K562 (cell line): ENCODE results near the gene AKR1C3. TPM values are rescaled to one million over a fixed set of nuclear protein-coding genes. Genes with fewer than 3 reads are reported as not detected.

Experiments used
- ATAC-seq: fragments of 200-7000 bp; cut with Tn5 transposase; 3 replicates; pipeline ENCODE4 v1.9.1; 2020; ENCODE audit warnings: moderate library complexity
- BruUV-seq: library from RNA; stranded (reverse); fragments of 400-500 nt; replicated peaks from 2 replicates; lab custom pipeline; 2021; lab: Mats Ljungman, UMichigan
- CTCF ChIA-PET: fragments of 300-600 bp; formaldehyde crosslinking; extraction: SDS; loops from one replicate; lab custom pipeline; 2021; ENCODE audit warnings: low intra/inter-chr PET ratio; lab: Yijun Ruan, JAX
- POLR2A ChIA-PET: fragments of 300-600, 350-650 bp; sonication (Branson Sonifier 250); formaldehyde crosslinking; extraction: SDS; loops from one replicate; lab custom pipeline; 2021; ENCODE audit warnings: antibody characterized with exemption, inconsistent platforms; lab: Yijun Ruan, JAX
- DNase-seq, 4 experiments: peaks; one replicate each; pipeline versions ENCODE4 v3.0.0 to v3.0.0-alpha.2; 2011 to 2018; ENCODE audit warnings: low spot score in 3 of 4, mixed read lengths in 3 of 4; ENCODE audit errors: extremely low read depth in 1 of 4
- FAIRE-seq: peaks from 2 replicates; lab custom pipeline; 2011; peaks lifted over from hg19 to GRCh38; lab: Jason Lieb, UNC
- H2AFZ ChIP-seq: 2 replicates; pipeline ENCODE4 v1.6.0; 2011; ENCODE audit warnings: low read depth, low read length, control low read depth, inconsistent platforms
- H3K27ac ChIP-seq: fragments of 200-600 bp; 3 replicates; pipeline ENCODE4 v1.8.0; 2011; ENCODE audit warnings: low read depth, mild to moderate bottlenecking, control low read depth, inconsistent platforms, low read length, moderate library complexity, mixed read lengths; ENCODE audit errors: extremely low read depth
- H3K27me3 ChIP-seq, 2 experiments: fragments of 300-600 bp in 1 of 2; 2 replicates in 1 of 2; 3 replicates in 1 of 2; pipeline versions ENCODE4 v1.6.0 to v1.8.0; 2011; ENCODE audit warnings: inconsistent platforms in 2 of 2, low read length in 2 of 2, mild to moderate bottlenecking in 1 of 2, mixed read lengths in 1 of 2, moderate library complexity in 1 of 2; ENCODE audit not compliant: control insufficient read depth in 2 of 2, insufficient read depth in 2 of 2
- H3K36me3 ChIP-seq: fragments of 300-600 bp; 3 replicates; pipeline ENCODE4 v1.8.0; 2011; ENCODE audit warnings: mild to moderate bottlenecking, low read length, inconsistent platforms; ENCODE audit not compliant: control insufficient read depth, insufficient read depth
- H3K4me1 ChIP-seq, 2 experiments: fragments of 200-600 bp in 1 of 2; replicated peaks in 1 of 2; 2 replicates in 1 of 2; 3 replicates in 1 of 2; pipeline versions ENCODE4 v1.5.1 to v1.8.0; 2011; ENCODE audit warnings: inconsistent platforms in 2 of 2, low read length in 2 of 2, mild to moderate bottlenecking in 1 of 2, mixed read lengths in 1 of 2, moderate library complexity in 1 of 2; ENCODE audit not compliant: control insufficient read depth in 2 of 2, insufficient read depth in 2 of 2
- H3K4me2 ChIP-seq: 2 replicates; pipeline ENCODE4 v1.6.1; 2011; ENCODE audit warnings: low read length, control low read depth, inconsistent platforms, mixed read lengths; ENCODE audit not compliant: insufficient read depth
- H3K4me3 ChIP-seq: fragments of 200-600 bp; sonication (generic), shearing (Covaris generic); 2 replicates; pipeline ENCODE4 v1.5.1; 2016; ENCODE audit warnings: control low read depth, inconsistent platforms
- H3K79me2 ChIP-seq: fragments of 200-600 bp; 3 replicates; pipeline ENCODE4 v1.8.0; 2011; ENCODE audit warnings: low read length, inconsistent platforms; ENCODE audit not compliant: control insufficient read depth, insufficient read depth
- H3K9ac ChIP-seq, 2 experiments: 2 replicates each; pipeline versions ENCODE4 v1.6.0 to v1.6.1; 2011; ENCODE audit warnings: low read depth in 2 of 2, low read length in 2 of 2, control low read depth in 1 of 2, inconsistent platforms in 1 of 2, mild to moderate bottlenecking in 1 of 2, mixed read lengths in 1 of 2; ENCODE audit not compliant: insufficient read depth in 1 of 2
- H3K9me1 ChIP-seq: one replicate; pipeline ENCODE4 v1.6.0; 2011; ENCODE audit warnings: inconsistent platforms, mild to moderate bottlenecking, low read length, moderate library complexity; ENCODE audit not compliant: control insufficient read depth, insufficient read depth
- H3K9me3 ChIP-seq: replicated peaks from 2 replicates; pipeline ENCODE4 v1.5.1; 2011; ENCODE audit warnings: low read depth, low read length, inconsistent platforms; ENCODE audit not compliant: control insufficient read depth, insufficient read depth
- H4K20me1 ChIP-seq: replicated peaks from 2 replicates; pipeline ENCODE4 v1.6.1; 2011; ENCODE audit warnings: low read length, inconsistent platforms, mixed read lengths; ENCODE audit not compliant: control insufficient read depth, insufficient read depth
- E2F3 ChIP-seq: fragments of 250-450 bp; sonication (Bioruptor Pico); IDR thresholded peaks from 2 replicates; pipeline ENCODE4 v1.4.0; 2020; ENCODE audit warnings: mild to moderate bottlenecking
- FOXK2 ChIP-seq, 2 experiments: fragments of 450-650 bp; IDR thresholded peaks in 1 of 2; conservative IDR thresholded peaks in 1 of 2; 2 replicates each; pipeline ENCODE4 v1.6.1; 2016; ENCODE audit warnings: low read depth in 2 of 2, mild to moderate bottlenecking in 1 of 2
- GTF2F1 ChIP-seq: IDR thresholded peaks from 2 replicates; pipeline ENCODE4 v1.6.1; 2011; ENCODE audit warnings: low read depth, low read length, improper control_type of control experiment
- MCM3 ChIP-seq: fragments of 450-650 bp; IDR thresholded peaks from 2 replicates; pipeline ENCODE4 v1.6.1; 2016
- MCM7 ChIP-seq, 2 experiments: fragments of 450-650 bp; IDR thresholded peaks; 2 replicates each; pipeline ENCODE4 v1.6.1; 2016 to 2018
- PRMT5 ChIP-seq: sonication (generic); formaldehyde crosslinking; IDR thresholded peaks from 2 replicates; pipeline ENCODE4 v1.5.0; 2020; ENCODE audit warnings: missing genetic modification reagents
- RB1 ChIP-seq: fragments of 450-650 bp; IDR thresholded peaks from 2 replicates; pipeline ENCODE4 v1.6.1; 2017; ENCODE audit warnings: low read depth, mild to moderate bottlenecking
- SUPT5H ChIP-seq: fragments of 450-650 bp; IDR thresholded peaks from 2 replicates; pipeline ENCODE4 v1.6.1; 2016
- TAF15 ChIP-seq: fragments of 200-400 bp; formaldehyde crosslinking; IDR thresholded peaks from 2 replicates; pipeline ENCODE4 v1.6.1; 2017; ENCODE audit warnings: mild to moderate bottlenecking, low read depth, low read length, moderate library complexity
- TBP ChIP-seq: optimal IDR thresholded peaks from 2 replicates; pipeline ENCODE3; 2011; ENCODE audit warnings: low read depth, low read length, improper control_type of control experiment
- WHSC1 ChIP-seq: IDR thresholded peaks from one replicate; pipeline ENCODE4 v1.6.1; 2012; ENCODE audit warnings: low read length, control low read depth, inconsistent platforms
- ZFP30 ChIP-seq: fragments of 250-450 bp; sonication (Bioruptor Pico); IDR thresholded peaks from 2 replicates; pipeline ENCODE4 v1.8.0; 2022; ENCODE audit warnings: moderate library complexity, mild to moderate bottlenecking, inconsistent platforms, borderline replicate concordance
- ZNF12 ChIP-seq: sonication (generic); formaldehyde crosslinking; IDR thresholded peaks from 2 replicates; pipeline ENCODE4 v1.4.0; 2020; ENCODE audit warnings: mild to moderate bottlenecking, missing genetic modification reagents
- WGBS: fragments of 100-300 bp; shearing (Covaris generic); methylation state at CpG from one replicate; pipeline ENCODE4 v1.1.6; 2016; ENCODE audit warnings: low coverage, mixed read lengths; ENCODE audit not compliant: insufficient coverage; ENCODE audit errors: missing lambda C conversion rate; 5-methylcytosine and 5-hydroxymethylcytosine counted together
- in situ Hi-C: fragments of 300-500 bp; cut with MboI; formaldehyde crosslinking; loops from 4 replicates; pipeline ENCODE4 v1.15.0; 2018; ENCODE audit warnings: inconsistent platforms, mixed read lengths
- intact Hi-C: fragments of 100-400 bp; cut with micrococcal nuclease; formaldehyde crosslinking; loops from 2 replicates; pipeline ENCODE4 v1.14.2; 2022
- polyA plus RNA-seq, 8 experiments: library from polyadenylated mRNA; depleted of rRNA in 4 of 8; stranded (reverse) in 5 of 8; unstranded in 3 of 8; fragments of >200 nt; fragmentation: Nextera tagmentation in 2 of 8; fragmentation: Illumina TruSeq in 1 of 8; extraction: Ambion mirVana in 2 of 8; extraction: Trizol in 1 of 8; gene quantifications; 2 replicates each; pipeline versions ENCODE4 v1.2.1 to v1.2.3, GENCODE V29; 2011 to 2014; ENCODE audit warnings: inconsistent platforms in 1 of 8, missing spikeins in 1 of 8
- small RNA-seq: library from RNA; depleted of rRNA; stranded (forward); fragments of <200 nt; gene quantifications from one replicate; pipeline ENCODE3, GENCODE V24; 2014
- total RNA-seq, 7 experiments: library from RNA; depleted of rRNA in 6 of 7; stranded (reverse); fragments of >200 nt in 6 of 7; fragmentation: Illumina TruSeq in 2 of 7; extraction: Trizol in 2 of 7; gene quantifications; 2 replicates each; pipeline versions ENCODE4 v1.2.1 to v1.2.3, GENCODE V29; 2011 to 2021; ENCODE audit warnings: low replicate concordance in 1 of 7
- TF ChIP-seq, protein P1 (sequence below): fragments of 450-650 bp; conservative IDR thresholded peaks from 2 replicates; pipeline ENCODE4 v1.6.1; 2016; ENCODE audit warnings: missing genetic modification characterization, low read depth, mild to moderate bottlenecking, control low read depth, missing compliant biosample characterization

Gene AKR1C3
- total and polyA plus RNA-seq, 9 of the 15 experiments (the other 6 are each of a cell fraction or from before 2014, with no cell fraction given): 4.6 to 20.4 (median 10.1) TPM

DNA sequence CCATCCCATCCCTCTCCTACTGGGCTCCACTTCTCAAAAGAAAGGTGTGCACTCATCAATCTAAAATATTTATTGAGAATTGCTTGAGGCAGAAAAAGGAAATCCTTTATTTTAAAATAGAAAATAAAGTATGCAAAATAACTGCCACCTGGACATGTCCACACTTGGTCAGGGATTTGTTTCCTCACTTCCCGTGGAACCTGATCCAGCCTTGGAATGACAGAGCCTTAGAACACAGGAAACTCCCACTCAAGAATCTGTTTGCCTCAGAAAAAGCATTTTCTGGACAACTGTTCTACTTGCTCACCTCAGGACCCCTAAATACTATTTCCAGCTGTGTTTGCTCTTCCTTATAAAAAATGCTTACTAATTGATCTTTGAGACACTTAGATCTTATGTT, 61.7 kb downstream of the AKR1C3 start:
- intact Hi-C loops: no loop called here
- DNase-seq: no peak
- no peaks in the 10 kb centered on the region for H3K36me3 ChIP-seq
- no TSS peak for BruUV-seq
- in situ Hi-C loops: no loop called here
- H3K27ac ChIP-seq: no peak overlapping the region
- no peak overlapping the region for H2AFZ ChIP-seq
- no peaks in the 10 kb centered on the region for H3K79me2 ChIP-seq
- CTCF ChIA-PET: no interaction called here
- no peaks in the 10 kb centered on the region for H3K9me3 ChIP-seq
- H3K9ac ChIP-seq: no peak overlapping the region
- H3K4me1 ChIP-seq: no peaks in the 10 kb centered on the region
- ATAC-seq: no peak
- no peaks in the 10 kb centered on the region for H3K27me3 ChIP-seq
- no peak overlapping the region for H3K4me2 ChIP-seq
- no peaks in the 10 kb centered on the region for H3K9me1 ChIP-seq
- no peaks in the 10 kb centered on the region for H4K20me1 ChIP-seq
- POLR2A ChIA-PET: no interaction called here
- no peak overlapping the region for H3K4me3 ChIP-seq
- no peak for FAIRE-seq
- TF ChIP-seq ZNF12 (CRISPR knock-in tag) (no peak), SUPT5H (no peak), WHSC1 (no peak), MCM7 (IDR thresholded peaks at IDR 0.05) (no peak), MCM3 (no peak), TBP (no peak), E2F3 (CRISPR knock-in tag) (no peak), FOXK2 (conservative IDR thresholded peaks at IDR 0.05 in 1 of 2, IDR thresholded peaks at IDR 0.05 in 1 of 2; ENCODE audit: low read depth in 2 of 2) (no peak), TAF15 (no peak), ZFP30 (no peak), GTF2F1 (no peak), PRMT5 (no peak), RB1 (no peak)
- TF ChIP-seq, protein P1, sequence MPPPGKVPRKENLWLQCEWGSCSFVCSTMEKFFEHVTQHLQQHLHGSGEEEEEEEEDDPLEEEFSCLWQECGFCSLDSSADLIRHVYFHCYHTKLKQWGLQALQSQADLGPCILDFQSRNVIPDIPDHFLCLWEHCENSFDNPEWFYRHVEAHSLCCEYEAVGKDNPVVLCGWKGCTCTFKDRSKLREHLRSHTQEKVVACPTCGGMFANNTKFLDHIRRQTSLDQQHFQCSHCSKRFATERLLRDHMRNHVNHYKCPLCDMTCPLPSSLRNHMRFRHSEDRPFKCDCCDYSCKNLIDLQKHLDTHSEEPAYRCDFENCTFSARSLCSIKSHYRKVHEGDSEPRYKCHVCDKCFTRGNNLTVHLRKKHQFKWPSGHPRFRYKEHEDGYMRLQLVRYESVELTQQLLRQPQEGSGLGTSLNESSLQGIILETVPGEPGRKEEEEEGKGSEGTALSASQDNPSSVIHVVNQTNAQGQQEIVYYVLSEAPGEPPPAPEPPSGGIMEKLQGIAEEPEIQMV (tag): no peak
- 0% methylated on average over 1 of the region's 1 CpG for WGBS

Small RNAs within 50 kb of the gene (small RNA-seq; reads per million reads assigned to genes)
- not detected for gene RF00096

Other genes with a start within 250 kb of the AKR1C3 start
- 43.5 and 48.7 TPM in 2 replicates for gene AKR1C1, start 131.0 kb upstream of the AKR1C3 start, total RNA-seq (2014; rRNA removed)
- gene AKR1C1, start 131.0 kb upstream of the AKR1C3 start, total RNA-seq (2014; rRNA removed; fragmentation: Illumina TruSeq; extraction: Trizol): 82.4 and 83.2 TPM in 2 replicates
- 63.9 and 67.7 TPM in 2 replicates for gene AKR1C1, start 131.0 kb upstream of the AKR1C3 start, total RNA-seq (2015; rRNA removed; fragmentation: Illumina TruSeq; extraction: Trizol)
- 75.9 and 80.0 TPM in 2 replicates for gene AKR1C1, start 131.0 kb upstream of the AKR1C3 start, total RNA-seq (2021)
- gene AKR1C1, start 131.0 kb upstream of the AKR1C3 start, polyA plus RNA-seq (2011; rRNA removed): 50.5 and 180 TPM in 2 replicates
- gene AKR1C1, start 131.0 kb upstream of the AKR1C3 start, polyA plus RNA-seq (2014; fragmentation: Illumina TruSeq; extraction: Trizol): 118 and 119 TPM in 2 replicates
- gene AKR1C1, start 131.0 kb upstream of the AKR1C3 start, polyA plus RNA-seq (2014; fragmentation: Nextera tagmentation; extraction: Ambion mirVana): 10 to 100 TPM; 74.3 to 83.8 TPM
- gene AKR1C1, start 131.0 kb upstream of the AKR1C3 start, polyA plus RNA-seq (2014; rRNA removed): 86.6 and 88.7 TPM in 2 replicates
- 13.8 and 15.1 TPM in 2 replicates for gene AKR1C2, start 90.6 kb upstream of the AKR1C3 start, total RNA-seq (2014; rRNA removed)
- gene AKR1C2, start 90.6 kb upstream of the AKR1C3 start, total RNA-seq (2014; rRNA removed; fragmentation: Illumina TruSeq; extraction: Trizol): 28.2 and 30.5 TPM in 2 replicates
- 20.4 and 20.8 TPM in 2 replicates for gene AKR1C2, start 90.6 kb upstream of the AKR1C3 start, total RNA-seq (2015; rRNA removed; fragmentation: Illumina TruSeq; extraction: Trizol)
- gene AKR1C2, start 90.6 kb upstream of the AKR1C3 start, total RNA-seq (2021): 29.4 and 31.3 TPM in 2 replicates
- 27.8 and 74.0 TPM in 2 replicates for gene AKR1C2, start 90.6 kb upstream of the AKR1C3 start, polyA plus RNA-seq (2011; rRNA removed)
- 29.9 and 30.5 TPM in 2 replicates for gene AKR1C2, start 90.6 kb upstream of the AKR1C3 start, polyA plus RNA-seq (2014; fragmentation: Illumina TruSeq; extraction: Trizol)
- gene AKR1C2, start 90.6 kb upstream of the AKR1C3 start, polyA plus RNA-seq (2014; fragmentation: Nextera tagmentation; extraction: Ambion mirVana): 10 to 100 TPM; 49.2 to 59.2 TPM
- gene AKR1C2, start 90.6 kb upstream of the AKR1C3 start, polyA plus RNA-seq (2014; rRNA removed): 29.0 and 35.4 TPM in 2 replicates
- gene AKR1C8, start 90.7 kb downstream of the AKR1C3 start, total RNA-seq (2014; rRNA removed): 0.18 TPM in 1 of 2 replicates, not detected in the other
- gene AKR1C8, start 90.7 kb downstream of the AKR1C3 start, total RNA-seq (2014; rRNA removed; fragmentation: Illumina TruSeq; extraction: Trizol): 0.16 and 0.22 TPM in 2 replicates
- 0.23 and 0.29 TPM in 2 replicates for gene AKR1C8, start 90.7 kb downstream of the AKR1C3 start, total RNA-seq (2015; rRNA removed; fragmentation: Illumina TruSeq; extraction: Trizol)
- gene AKR1C8, start 90.7 kb downstream of the AKR1C3 start, total RNA-seq (2021): 0.24 TPM in 1 of 2 replicates, not detected in the other
- 0.07 TPM in 1 of 2 replicates, not detected in the other for gene AKR1C8, start 90.7 kb downstream of the AKR1C3 start, polyA plus RNA-seq (2011; rRNA removed)
- 0.07 and 0.12 TPM in 2 replicates for gene AKR1C8, start 90.7 kb downstream of the AKR1C3 start, polyA plus RNA-seq (2014; fragmentation: Illumina TruSeq; extraction: Trizol)
- under 1 TPM; 0.07 to 0.08 TPM for gene AKR1C8, start 90.7 kb downstream of the AKR1C3 start, polyA plus RNA-seq (2014; fragmentation: Nextera tagmentation; extraction: Ambion mirVana)
- 0.03 and 0.90 TPM in 2 replicates for gene AKR1C8, start 90.7 kb downstream of the AKR1C3 start, polyA plus RNA-seq (2014; rRNA removed)
- gene AKR1C4, start 102.4 kb downstream of the AKR1C3 start, total RNA-seq (2014; rRNA removed): not detected in 2 replicates
- gene AKR1C4, start 102.4 kb downstream of the AKR1C3 start, total RNA-seq (2014; rRNA removed; fragmentation: Illumina TruSeq; extraction: Trizol): not detected in 2 replicates
- gene AKR1C4, start 102.4 kb downstream of the AKR1C3 start, total RNA-seq (2015; rRNA removed; fragmentation: Illumina TruSeq; extraction: Trizol): not detected in 2 replicates
- 0.13 TPM in 1 of 2 replicates, not detected in the other for gene AKR1C4, start 102.4 kb downstream of the AKR1C3 start, total RNA-seq (2021)
- gene AKR1C4, start 102.4 kb downstream of the AKR1C3 start, polyA plus RNA-seq (2011; rRNA removed): not detected in 2 replicates
- gene AKR1C4, start 102.4 kb downstream of the AKR1C3 start, polyA plus RNA-seq (2014; fragmentation: Illumina TruSeq; extraction: Trizol): not detected in 2 replicates
- not detected for gene AKR1C4, start 102.4 kb downstream of the AKR1C3 start, polyA plus RNA-seq (2014; fragmentation: Nextera tagmentation; extraction: Ambion mirVana)
- not detected in 2 replicates for gene AKR1C4, start 102.4 kb downstream of the AKR1C3 start, polyA plus RNA-seq (2014; rRNA removed)